Stimulated activated naive CD4-positive, alpha-beta T cell treated with Interleukin-2 at 50 U/mL for 16 hours (primary cell): ENCODE results near the gene PTPRJ.

ENCODE experiments used
- DNase-seq: peaks from one replicate; lab custom pipeline; 2025; lab: John Stamatoyannopoulos, UW

Gene PTPRJ

GRCh38 chr11:47969401-47969800, 11.0 kb upstream of the PTPRJ start:
- DNase-seq = no peak

- no peak for DNase-seq
Observed at GRCh38 chr11:47971501-47971900, 8.9 kb upstream of the PTPRJ start.

GRCh38 chr11:47973173-47973572, 7.2 kb upstream of the PTPRJ start:
- no peak for DNase-seq

GRCh38 chr11:47976931-47977330, 3.4 kb upstream of the PTPRJ start:
- DNase-seq = no peak

GRCh38 chr11:47977623-47978022, 2.7 kb upstream of the PTPRJ start:
- DNase-seq = no peak

GRCh38 chr11:47979378-47980087, 826 bp upstream of the PTPRJ start:
- no peak for DNase-seq

- no peak for DNase-seq
Observed at GRCh38 chr11:47980907-47981621, 705 bp downstream of the PTPRJ start.

GRCh38 chr11:47981667-47982404, 1.5 kb downstream of the PTPRJ start:
- no peak for DNase-seq

GRCh38 chr11:47982616-47983015, 2.3 kb downstream of the PTPRJ start:
- DNase-seq = no peak

GRCh38 chr11:47983464-47984397, 3.4 kb downstream of the PTPRJ start:
- no peak for DNase-seq

GRCh38 chr11:47986219-47986618, 5.9 kb downstream of the PTPRJ start:
- no peak for DNase-seq

- DNase-seq = no peak
Observed at GRCh38 chr11:47986742-47987141, 6.4 kb downstream of the PTPRJ start.

GRCh38 chr11:47987310-47987709, 7.0 kb downstream of the PTPRJ start:
- DNase-seq = no peak

GRCh38 chr11:47987781-47988180, 7.4 kb downstream of the PTPRJ start:
- DNase-seq = no peak

GRCh38 chr11:47989779-47990178, 9.4 kb downstream of the PTPRJ start:
- DNase-seq = no peak

- DNase-seq = no peak
Observed at GRCh38 chr11:47991266-47991830, 11.0 kb downstream of the PTPRJ start.

GRCh38 chr11:47991894-47992293, 11.5 kb downstream of the PTPRJ start:
- DNase-seq = no peak

GRCh38 chr11:47992959-47993820, 12.8 kb downstream of the PTPRJ start:
- no peak for DNase-seq

- no peak for DNase-seq
Observed at GRCh38 chr11:47994417-47994816, 14.1 kb downstream of the PTPRJ start.

- DNase-seq = no peak
Observed at GRCh38 chr11:47995360-47995769, 15.0 kb downstream of the PTPRJ start.
